Fibroblast of mammary gland (primary cell): ENCODE data around the gene SLC2A9.
"Not testable (repeated sequence)": the region's sequence is repeated elsewhere in the genome, so short reads cannot be mapped to it uniquely, and the experiment has no call there.

Experiments used
- DNase-seq: peaks from one replicate; pipeline ENCODE4 v3.0.0-alpha.2; 2010; ENCODE audit warnings: low read depth
- H3K4me3 ChIP-seq: 2 replicates; pipeline ENCODE4 v1.5.1; 2011; ENCODE audit warnings: low read depth, mild to moderate bottlenecking, low read length, moderate library complexity; ENCODE audit not compliant: control insufficient read depth
- CTCF ChIP-seq: conservative IDR thresholded peaks from 2 replicates; pipeline ENCODE4 v1.5.1; 2011; ENCODE audit warnings: low read depth, low read length, inconsistent platforms; ENCODE audit not compliant: control insufficient read depth, insufficient read depth

SLC2A9 gene

GRCh38 chr4:9792381-9792780 lies 228.9 kb downstream of the SLC2A9 start:
- no peak for DNase-seq
- H3K4me3 ChIP-seq: no peak overlapping the region
- TF ChIP-seq CTCF: no peak

- not testable (repeated sequence) for DNase-seq
Observed at GRCh38 chr4:9785891-9786290, 235.4 kb downstream of the SLC2A9 start.

GRCh38 chr4:9782136-9782436 lies 239.2 kb downstream of the SLC2A9 start:
- DNase-seq: no peak
- H3K4me3 ChIP-seq: no peak overlapping the region
- no peak for TF ChIP-seq CTCF

More at GRCh38 chr4:9785891-9786290, 235.4 kb downstream of the SLC2A9 start:
- H3K4me3 ChIP-seq: not testable (repeated sequence)

- no peak for TF ChIP-seq CTCF
- DNase-seq: no peak
- no peak within 1 kb of the TSS for H3K4me3 ChIP-seq
Observed at GRCh38 chr4:9781343-9782135, 239.8 kb downstream of the SLC2A9 start, which contains the start of gene DRD5. DRD5 (plus strand) TSS chr4:9781634; CDS start chr4:9782030, 396 bp downstream.
